UCSD-AML1 (cell line): ENCODE results near the gene ANO9.
"Not testable (repeated sequence)": the region's sequence is repeated elsewhere in the genome, so short reads cannot be mapped to it uniquely, and the experiment has no call there.

Experiments
- DNase-seq: peaks from one replicate; lab custom pipeline; 2025; ENCODE audit not compliant: unreplicated experiment; lab: John Stamatoyannopoulos, UW

The ANO9 gene

GRCh38 chr11:437228-437870 lies 4.5 kb downstream of the ANO9 start:
- no peak for DNase-seq

- not testable (repeated sequence) for DNase-seq
These were observed 6.6 kb downstream of the ANO9 start for GRCh38 chr11:434999-435740.

DNA sequence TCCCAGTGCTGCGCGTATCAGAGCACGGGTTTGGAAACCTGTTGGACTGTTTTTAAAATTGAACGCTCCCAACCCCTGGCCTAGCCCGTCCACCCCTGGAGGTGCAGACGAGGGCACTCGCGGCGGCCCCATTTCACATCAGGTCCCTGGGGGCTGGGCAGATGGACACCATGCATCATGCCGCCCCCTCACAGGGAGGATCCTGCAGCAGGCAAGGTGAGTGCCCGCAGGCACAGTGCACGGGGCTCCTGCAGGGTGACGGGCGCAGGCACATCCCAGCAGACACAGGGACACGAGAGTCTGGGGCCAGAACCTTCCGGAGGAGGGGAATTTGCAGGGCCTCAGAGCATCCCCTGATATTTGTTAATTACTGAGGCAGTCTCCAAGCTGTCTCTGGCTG lies 7.3 kb downstream of the ANO9 start:
- DNase-seq = no peak

DNA sequence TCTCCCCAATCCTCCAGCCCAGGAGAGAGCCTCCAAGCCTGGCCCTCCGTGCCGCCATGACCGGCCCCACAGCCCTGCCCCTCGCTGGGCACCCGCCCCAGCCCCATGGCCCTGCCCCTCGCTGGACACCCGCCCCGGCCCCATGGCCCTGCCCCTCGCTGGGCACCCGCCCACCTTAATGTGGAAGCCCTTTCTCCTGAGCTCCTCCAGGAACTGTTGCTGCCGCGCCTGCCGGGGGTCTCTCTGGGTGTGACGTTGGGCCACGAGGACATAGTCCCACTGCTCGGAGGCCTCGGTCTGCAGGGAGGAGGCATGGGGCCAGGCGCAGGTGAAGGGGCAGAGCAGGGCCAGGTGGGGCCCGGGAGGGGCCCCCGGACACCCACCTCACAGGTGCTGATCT lies 8.2 kb downstream of the ANO9 start:
- no peak for DNase-seq

GRCh38 chr11:433111-433510 lies 8.7 kb downstream of the ANO9 start:
- DNase-seq = no peak

- no peak for DNase-seq
These were observed 9.2 kb downstream of the ANO9 start for GRCh38 chr11:432501-433100.

- DNase-seq = no peak
These were observed 9.9 kb downstream of the ANO9 start for GRCh38 chr11:431921-432320.

DNA sequence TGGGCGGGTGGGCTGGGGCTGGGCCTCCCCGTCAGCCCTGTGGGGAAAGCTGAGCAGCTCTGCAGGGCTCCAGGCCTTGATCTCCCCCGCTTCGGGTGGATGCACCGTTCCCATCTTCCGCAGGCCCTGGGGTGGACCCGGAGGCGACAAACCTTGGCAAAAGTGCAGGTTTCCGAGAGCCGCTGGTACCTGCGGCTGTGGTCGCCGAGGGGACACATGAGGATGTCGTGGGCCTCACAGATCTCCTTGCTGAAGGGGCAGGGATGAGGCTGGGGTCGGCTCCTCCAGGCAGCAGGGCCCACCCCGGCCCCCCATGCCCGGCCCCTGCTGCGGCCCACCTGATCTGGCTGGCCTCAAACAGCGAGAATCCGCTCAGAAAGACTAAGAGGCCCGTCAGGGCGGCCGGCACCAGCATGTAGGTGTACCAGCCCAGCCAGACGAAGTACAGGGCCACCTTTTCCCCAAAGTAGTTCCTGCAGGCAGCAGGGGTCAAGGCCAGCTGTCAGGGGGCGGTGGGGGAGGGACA lies 11.8 kb downstream of the ANO9 start:
- no peak for DNase-seq

DNA sequence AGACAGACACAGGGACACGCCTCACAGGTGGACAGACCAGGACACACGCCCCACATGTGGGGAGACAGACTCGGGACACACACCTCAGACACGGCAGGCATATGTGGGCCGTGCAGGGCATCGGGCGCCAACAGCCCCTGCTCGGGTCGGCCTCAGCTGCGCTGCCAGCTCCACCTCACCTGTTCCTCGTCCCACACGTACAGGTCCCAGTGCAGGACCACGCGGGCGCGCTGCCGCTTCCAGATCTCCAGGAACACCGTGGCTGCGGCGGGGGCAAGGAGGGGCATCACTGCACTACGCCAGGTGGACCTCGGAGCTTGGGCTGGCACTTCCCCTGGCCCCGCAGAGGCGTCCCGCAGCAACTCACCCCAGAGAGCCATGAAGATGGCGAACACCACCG lies 12.4 kb downstream of the ANO9 start:
- no peak for DNase-seq

GRCh38 chr11:428295-428694 lies 13.5 kb downstream of the ANO9 start:
- DNase-seq = no peak

DNA sequence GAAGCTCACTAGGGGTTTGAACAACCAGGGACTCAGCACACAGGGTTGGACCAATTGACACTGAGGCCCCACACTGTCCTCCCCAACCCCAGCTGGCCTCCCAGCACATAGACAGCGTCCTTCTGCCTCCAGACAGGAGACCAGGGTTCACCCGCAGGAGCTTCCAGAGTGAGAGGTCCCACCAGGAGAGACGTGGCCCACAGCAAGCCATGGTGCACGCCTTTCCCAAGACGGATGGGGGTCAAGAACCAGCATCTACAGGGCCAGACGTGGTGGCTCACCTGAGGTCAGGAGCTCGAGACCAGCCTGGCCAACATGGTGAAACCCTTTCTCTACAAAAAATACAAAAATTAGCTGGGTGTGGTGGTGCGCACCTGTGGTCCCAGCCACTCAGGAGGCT lies 15.0 kb downstream of the ANO9 start:
- DNase-seq = no peak

- DNase-seq = no peak
These were observed 16.5 kb downstream of the ANO9 start for GRCh38 chr11:425301-425700.

- DNase-seq = not testable (repeated sequence)
These were observed 17.0 kb downstream of the ANO9 start for GRCh38 chr11:424766-425165.

- no peak for DNase-seq
These were observed 17.6 kb downstream of the ANO9 start for GRCh38 chr11:424232-424631.

- no peak for DNase-seq
These were observed 19.6 kb downstream of the ANO9 start for GRCh38 chr11:422249-422656.

DNA sequence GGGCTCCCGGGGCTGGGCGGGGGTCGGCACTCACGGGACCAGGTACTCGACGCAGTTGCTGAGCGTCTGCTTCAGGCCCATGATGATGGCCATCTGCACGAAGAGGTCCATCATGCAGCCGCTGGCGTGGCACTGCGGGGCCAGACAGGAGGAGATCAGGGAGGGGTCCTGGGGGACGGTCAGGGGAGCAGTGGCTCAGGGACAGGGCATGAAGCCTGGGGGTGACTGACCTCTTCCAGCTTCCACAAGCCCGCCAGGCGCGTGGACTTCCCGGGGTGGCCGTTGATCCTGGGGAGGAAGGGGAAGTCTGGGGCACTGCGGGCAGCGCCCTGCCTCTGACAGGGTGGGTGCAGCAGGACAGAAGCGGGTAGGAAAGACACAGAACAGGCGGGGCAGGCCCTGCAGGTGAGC lies 20.9 kb downstream of the ANO9 start:
- no peak for DNase-seq

DNA sequence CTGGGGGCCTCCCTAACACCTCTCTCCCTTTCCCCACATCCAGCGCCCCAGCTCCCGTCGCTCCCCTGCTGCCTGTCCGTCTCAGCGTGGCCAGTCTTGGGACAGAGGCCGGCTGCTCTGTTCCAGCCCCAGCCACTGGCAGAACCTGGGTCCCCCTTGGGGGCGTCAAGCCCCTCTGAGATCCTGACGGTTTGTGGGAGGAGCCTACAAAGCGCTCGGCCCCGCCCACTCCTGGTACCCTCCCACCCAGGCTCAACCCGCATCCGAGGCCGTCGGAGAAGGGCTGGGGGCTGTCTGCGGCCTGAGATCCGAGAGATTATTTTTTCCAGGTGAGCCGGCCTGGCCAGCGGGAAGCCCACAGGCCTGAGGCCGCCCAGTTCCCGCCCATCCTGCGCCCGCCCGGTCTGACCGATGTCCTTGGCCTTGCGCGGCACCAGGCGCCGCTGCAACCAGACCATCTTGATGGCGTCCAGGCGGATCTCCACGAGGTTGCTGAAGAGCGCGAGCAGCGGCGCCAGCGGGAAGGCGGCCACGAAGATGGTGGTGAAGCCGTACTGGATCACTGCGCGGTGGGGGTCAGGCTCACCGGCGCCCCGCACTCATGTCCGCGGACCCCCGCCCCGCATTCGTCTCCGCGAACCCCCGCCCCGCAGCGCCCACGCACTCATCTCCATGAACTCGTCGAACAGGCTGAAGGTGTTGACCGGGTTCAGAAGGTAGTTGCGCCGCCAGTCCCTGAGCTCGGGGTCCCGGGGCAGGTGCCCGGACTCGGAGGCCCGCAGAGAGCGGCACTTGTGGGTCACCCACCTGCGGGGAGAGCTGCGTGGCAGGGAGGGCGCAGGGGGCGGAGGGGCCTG lies 21.5 kb downstream of the ANO9 start:
- DNase-seq = no peak

DNA sequence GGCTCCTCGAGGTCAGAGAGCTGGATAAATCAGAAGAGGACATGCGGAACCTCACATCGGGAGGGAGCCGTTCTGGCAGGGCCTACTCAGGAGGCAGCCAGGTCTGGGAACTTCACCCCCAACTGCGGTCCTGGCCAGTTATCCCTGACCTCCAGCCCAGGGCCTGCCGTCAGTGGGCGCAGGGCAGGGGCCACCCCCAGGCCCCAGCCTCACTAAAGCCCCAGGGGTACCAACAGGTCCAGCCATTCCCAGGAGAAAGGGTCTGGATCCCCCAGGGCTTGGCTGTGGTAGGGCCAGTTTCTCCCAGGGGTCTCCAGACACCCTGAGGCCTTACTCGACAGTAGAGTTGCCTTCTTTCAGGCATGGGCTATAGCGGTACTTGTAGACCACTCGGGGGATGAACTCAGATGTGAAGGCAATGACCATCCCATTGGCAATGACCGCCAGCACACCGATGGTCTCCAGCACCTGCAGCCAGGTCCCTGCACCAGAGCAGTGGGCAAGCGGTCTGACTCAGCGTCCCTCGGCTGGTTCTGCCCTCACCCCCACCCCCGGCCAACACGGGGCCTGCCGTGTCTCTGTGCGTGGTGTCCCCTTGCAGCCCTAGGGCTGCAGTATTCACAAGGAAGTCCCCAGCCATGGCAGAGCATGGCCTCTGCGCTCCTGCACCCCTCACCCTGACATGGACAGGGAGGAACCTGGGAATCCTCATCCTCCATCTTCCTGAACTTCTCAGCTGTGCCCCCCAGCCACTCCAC lies 22.4 kb downstream of the ANO9 start:
- no peak for DNase-seq

GRCh38 chr11:418343-419247 lies 23.2 kb downstream of the ANO9 start:
- DNase-seq = no peak
